NT2/D1 (cell line): Measurements from ENCODE around the gene GCHFR.

ENCODE experiments used
- DNase-seq: peaks from one replicate; pipeline ENCODE4 v3.0.0-alpha.2; 2011; ENCODE audit warnings: low read depth, low spot score
- H3K27me3 ChIP-seq: 2 replicates; pipeline ENCODE4 v1.6.0; 2011; ENCODE audit warnings: mild to moderate bottlenecking; ENCODE audit not compliant: insufficient read length, insufficient read depth
- H3K36me3 ChIP-seq: 2 replicates; pipeline ENCODE4 v1.6.1; 2011; ENCODE audit warnings: mild to moderate bottlenecking, low read length, mixed read lengths; ENCODE audit not compliant: insufficient read depth, insufficient read length
- H3K4me1 ChIP-seq: 2 replicates; pipeline ENCODE4 v1.5.1; 2011; ENCODE audit not compliant: insufficient read depth, insufficient read length
- H3K4me3 ChIP-seq: 2 replicates; pipeline ENCODE4 v1.5.1; 2011; ENCODE audit warnings: low read depth; ENCODE audit not compliant: insufficient read length
- H3K9ac ChIP-seq: 2 replicates; pipeline ENCODE4 v1.6.0; 2011; ENCODE audit warnings: low read depth; ENCODE audit not compliant: insufficient read length
- H3K9me3 ChIP-seq: 2 replicates; pipeline ENCODE4 v1.5.1; 2011; ENCODE audit warnings: mild to moderate bottlenecking, low read length; ENCODE audit not compliant: insufficient read depth
- SUZ12 ChIP-seq: IDR thresholded peaks from 2 replicates; pipeline ENCODE4 v1.6.1; 2011; ENCODE audit not compliant: insufficient read length, insufficient read depth; ENCODE audit errors: extremely low read depth
- YY1 ChIP-seq: IDR thresholded peaks from 2 replicates; pipeline ENCODE4 v1.6.1; 2011; ENCODE audit not compliant: insufficient read length, insufficient read depth
- ZNF274 ChIP-seq: IDR thresholded peaks from 2 replicates; pipeline ENCODE4 v1.6.1; 2011; ENCODE audit warnings: mild to moderate bottlenecking, low read depth, low read length

GCHFR gene

DNA sequence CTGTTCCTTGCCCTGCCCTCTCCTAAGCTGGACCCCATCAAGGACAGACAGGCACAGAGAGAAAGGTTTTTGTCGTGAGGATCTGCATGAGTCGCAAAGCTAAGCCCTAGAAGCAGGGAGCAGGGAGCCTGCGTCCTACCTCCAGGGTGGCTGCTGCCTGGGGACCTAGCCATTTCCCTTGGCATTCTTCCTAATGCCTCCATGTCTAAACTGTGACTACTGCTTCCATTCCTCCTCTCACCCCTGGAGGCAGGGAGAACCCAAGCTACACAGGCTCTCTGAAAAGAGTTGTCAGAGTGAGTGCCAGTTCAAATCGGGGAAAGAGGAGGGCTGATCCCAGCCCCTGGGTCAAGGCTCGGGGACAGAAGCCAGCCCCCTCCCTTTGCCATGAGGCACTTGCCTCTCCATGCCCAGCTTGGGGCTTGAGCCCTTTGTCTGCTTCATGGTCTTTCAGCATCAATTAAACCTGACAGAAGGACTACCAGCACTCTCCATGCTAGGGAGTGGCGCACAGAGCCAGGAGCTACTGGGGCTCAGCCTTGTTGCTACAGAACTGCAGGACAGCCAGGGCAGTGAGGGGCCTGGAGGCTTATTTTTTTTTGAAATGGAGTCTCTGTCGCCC is 2.4 kb downstream of the GCHFR start:
- peak overlapping the region; percentile 61 for H3K9ac ChIP-seq
- H3K27me3 ChIP-seq, result no peaks in the 10 kb centered on the region
- DNase-seq, result no peak
- no peak overlapping the region for H3K4me3 ChIP-seq
- no peaks in the 10 kb centered on the region for H3K9me3 ChIP-seq
- H3K36me3 ChIP-seq, result peaks cover 31% of the 10 kb centered on the region
- TF ChIP-seq ZNF274, result no peak
- no peak for TF ChIP-seq SUZ12
- no peak for TF ChIP-seq YY1
- peaks cover 17% of the 10 kb centered on the region for H3K4me1 ChIP-seq

DNA sequence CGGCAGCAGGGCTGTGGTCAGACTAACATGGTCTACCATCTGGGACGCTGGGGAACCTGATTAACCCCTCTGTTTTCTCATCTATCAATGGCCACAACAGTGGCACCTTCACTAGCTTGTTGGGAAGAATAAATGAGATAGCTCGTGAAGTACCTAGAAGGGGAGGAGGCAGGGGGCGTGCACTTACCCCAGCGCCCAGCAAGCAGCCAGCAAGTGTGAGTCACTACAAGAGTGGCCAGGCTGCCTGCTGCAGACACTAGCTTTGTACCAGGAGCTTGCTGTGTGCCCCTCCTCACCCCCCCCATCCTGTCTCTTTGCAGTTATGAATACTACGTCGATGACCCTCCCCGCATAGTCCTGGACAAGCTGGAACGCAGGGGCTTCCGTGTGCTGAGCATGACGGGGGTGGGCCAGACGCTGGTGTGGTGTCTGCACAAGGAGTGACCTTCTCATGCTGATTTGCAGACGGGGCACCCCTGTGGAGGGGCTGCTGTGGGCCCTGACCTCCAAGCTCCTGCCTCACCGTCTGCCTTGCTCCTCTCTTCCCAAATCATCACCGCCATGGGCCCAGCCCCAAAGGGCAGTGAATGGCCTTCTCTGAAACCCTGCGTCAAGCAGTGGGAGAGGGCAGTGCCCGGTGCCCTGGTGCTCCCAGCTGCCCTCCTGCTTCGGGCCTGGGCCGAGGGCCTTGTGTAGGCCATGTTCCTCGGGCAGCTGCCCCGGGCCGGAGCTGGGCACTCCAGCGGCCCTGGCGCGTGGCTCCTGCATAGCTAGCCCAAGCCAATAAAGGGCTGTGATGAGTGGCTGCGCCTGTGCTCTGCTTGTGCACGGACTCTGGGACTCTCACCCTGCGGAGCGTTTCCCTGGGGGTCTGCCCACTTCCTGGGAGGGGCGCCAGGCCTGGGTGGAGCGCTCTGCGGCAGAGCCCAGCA is 3.3 kb downstream of the GCHFR start:
- Histone ChIP-seq H3K4me3 (no peak overlapping the region), H3K4me1 (peaks cover 17% of the 10 kb centered on the region), H3K27me3 (no peaks in the 10 kb centered on the region), H3K9me3 (no peaks in the 10 kb centered on the region), H3K9ac (peak overlapping the region; percentile 61), H3K36me3 (peaks cover 38% of the 10 kb centered on the region)
- TF ChIP-seq ZNF274 (no peak), SUZ12 (no peak), YY1 (no peak)
- DNase-seq, result no peak

GRCh38 chr15:40767838-40768500 is 4.1 kb downstream of the GCHFR start:
- Histone ChIP-seq H3K4me1 (peaks cover 17% of the 10 kb centered on the region), H3K4me3 (no peak overlapping the region), H3K27me3 (no peaks in the 10 kb centered on the region), H3K36me3 (peaks cover 44% of the 10 kb centered on the region), H3K9me3 (no peaks in the 10 kb centered on the region), H3K9ac (no peak overlapping the region)
- TF ChIP-seq SUZ12 (no peak), ZNF274 (no peak), YY1 (no peak)
- DNase-seq, result no peak

- no peak for TF ChIP-seq SUZ12
- no peak for TF ChIP-seq ZNF274
- TF ChIP-seq YY1, result no peak
- H3K4me1 ChIP-seq, result peaks cover 17% of the 10 kb centered on the region
- DNase-seq, result no peak
- no peaks in the 10 kb centered on the region for H3K27me3 ChIP-seq
- no peaks in the 10 kb centered on the region for H3K9me3 ChIP-seq
- H3K4me3 ChIP-seq, result no peak overlapping the region
- H3K36me3 ChIP-seq, result peaks cover 50% of the 10 kb centered on the region
- peak overlapping the region; percentile 42 for H3K9ac ChIP-seq
Measured at GRCh38 chr15:40768521-40769273, 4.8 kb downstream of the GCHFR start.

GRCh38 chr15:40769274-40770146 is 5.6 kb downstream of the GCHFR start, which contains the start of gene C15orf62:
TSS of gene C15orf62 (plus strand) at chr15:40769980. CDS start at chr15:40770496, 516 bp downstream.
- Histone ChIP-seq H3K27me3 (no peaks in the 10 kb centered on the region), H3K9me3 (no peaks in the 10 kb centered on the region), H3K4me1 (peaks cover 17% of the 10 kb centered on the region), H3K36me3 (peaks cover 58% of the 10 kb centered on the region), H3K9ac (peak within 1 kb of the TSS; percentile 42), H3K4me3 (no peak within 1 kb of the TSS)
- no peak for DNase-seq
- TF ChIP-seq YY1 (no peak), ZNF274 (no peak), SUZ12 (no peak)

DNA sequence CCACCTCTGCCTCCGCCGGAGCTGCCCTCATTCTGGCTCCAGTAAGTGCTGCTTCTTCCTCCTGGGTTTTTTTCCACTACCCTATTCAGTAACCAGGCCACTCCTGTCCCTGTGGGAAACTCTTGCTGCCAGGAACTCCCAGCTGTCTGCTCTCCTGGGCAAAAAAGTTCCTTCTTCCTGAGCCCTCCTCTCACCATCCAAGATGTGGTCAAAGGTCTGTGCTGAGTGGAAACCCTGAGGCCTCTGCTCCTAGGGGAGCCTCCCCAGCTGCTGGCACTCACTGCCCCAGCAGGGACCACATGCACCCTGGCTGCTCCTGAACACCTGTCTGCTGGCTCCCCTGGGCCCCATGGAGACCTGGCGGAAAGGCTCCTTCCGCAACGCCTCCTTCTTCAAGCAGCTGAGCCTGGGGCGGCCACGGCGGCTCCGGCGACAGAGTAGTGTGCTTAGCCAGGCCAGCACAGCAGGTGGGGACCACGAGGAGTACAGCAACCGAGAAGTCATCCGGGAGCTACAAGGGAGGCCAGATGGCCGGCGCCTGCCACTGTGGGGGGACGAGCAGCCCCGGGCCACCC is 6.4 kb downstream of the GCHFR start:
- TF ChIP-seq SUZ12 (no peak), ZNF274 (no peak), YY1 (no peak)
- no peak overlapping the region for H3K4me3 ChIP-seq
- H3K9me3 ChIP-seq, result no peaks in the 10 kb centered on the region
- peaks cover 66% of the 10 kb centered on the region for H3K36me3 ChIP-seq
- DNase-seq, result no peak
- no peaks in the 10 kb centered on the region for H3K27me3 ChIP-seq
- H3K9ac ChIP-seq, result no peak overlapping the region
- peaks cover 17% of the 10 kb centered on the region for H3K4me1 ChIP-seq
